LNCAP (cell line): ENCODE results near the gene POU6F2.

Experiments used
- CTCF ChIP-seq: fragments of 450-650 bp; IDR thresholded peaks from 2 replicates; pipeline ENCODE4 v1.5.1; 2017; ENCODE audit warnings: mild to moderate bottlenecking

POU6F2 gene

GRCh38 chr7:39265641-39266591 lies 288.2 kb downstream of the POU6F2 start:
- TF ChIP-seq CTCF: no peak

GRCh38 chr7:39269034-39269433 lies 291.3 kb downstream of the POU6F2 start:
- TF ChIP-seq CTCF: no peak

GRCh38 chr7:39270018-39270417 lies 292.3 kb downstream of the POU6F2 start:
- no peak for TF ChIP-seq CTCF

GRCh38 chr7:39271402-39271801 lies 293.7 kb downstream of the POU6F2 start:
- TF ChIP-seq CTCF: no peak

- no peak for TF ChIP-seq CTCF
These were observed 294.4 kb downstream of the POU6F2 start for GRCh38 chr7:39272111-39272510.

- no peak for TF ChIP-seq CTCF
These were observed 295.0 kb downstream of the POU6F2 start for GRCh38 chr7:39272691-39273090.

GRCh38 chr7:39280337-39280736 lies 302.6 kb downstream of the POU6F2 start:
- TF ChIP-seq CTCF: no peak
